HG03097 (cell line): ENCODE measurements around the gene GRAMD4.
"Not testable (repeated sequence)": the region's sequence is repeated elsewhere in the genome, so short reads cannot be mapped to it uniquely, and the experiment has no call there.

ENCODE experiments used
- ATAC-seq: cut with Tn5 transposase; IDR thresholded peaks from one replicate; pipeline ENCODE4 v1.9.1; 2021; ENCODE audit not compliant: unreplicated experiment, low FRiP score

GRAMD4 gene

GRCh38 chr22:46634973-46635685 is 14.9 kb downstream of the GRAMD4 start:
- ATAC-seq, result not testable (repeated sequence)

GRCh38 chr22:46635756-46636155 is 15.6 kb downstream of the GRAMD4 start:
- ATAC-seq, result no peak

GRCh38 chr22:46636221-46637002 is 16.2 kb downstream of the GRAMD4 start:
- no peak for ATAC-seq

- ATAC-seq, result no peak
Measured at GRCh38 chr22:46637711-46638600, 17.8 kb downstream of the GRAMD4 start.

- no peak for ATAC-seq
Measured at GRCh38 chr22:46638601-46639431, 18.6 kb downstream of the GRAMD4 start.

GRCh38 chr22:46639843-46640242 is 19.7 kb downstream of the GRAMD4 start:
- no peak for ATAC-seq

- ATAC-seq, result no peak
Measured at GRCh38 chr22:46640293-46641055, 20.3 kb downstream of the GRAMD4 start.

- no peak for ATAC-seq
Measured at GRCh38 chr22:46641811-46642266, 21.7 kb downstream of the GRAMD4 start.

GRCh38 chr22:46642840-46643480 is 22.8 kb downstream of the GRAMD4 start:
- ATAC-seq, result not testable (repeated sequence)

GRCh38 chr22:46646531-46647215 is 26.5 kb downstream of the GRAMD4 start:
- ATAC-seq, result no peak

GRCh38 chr22:46648225-46648820 is 28.1 kb downstream of the GRAMD4 start:
- not testable (repeated sequence) for ATAC-seq

- ATAC-seq, result no peak
Measured at GRCh38 chr22:46649141-46650077, 29.2 kb downstream of the GRAMD4 start.

- no peak for ATAC-seq
Measured at GRCh38 chr22:46650078-46650810, 30.1 kb downstream of the GRAMD4 start.

GRCh38 chr22:46651316-46651715 is 31.1 kb downstream of the GRAMD4 start:
- no peak for ATAC-seq

- no peak for ATAC-seq
Measured at GRCh38 chr22:46652081-46652846, 32.1 kb downstream of the GRAMD4 start.
